GM23248 (cell line): Measurements from ENCODE around the gene RUNX1. TPM values are rescaled to one million over a fixed set of nuclear protein-coding genes. Genes with fewer than 3 reads are reported as not detected.

Experiments
- DNase-seq: peaks from one replicate; pipeline ENCODE4 v3.0.0-alpha.2; 2015
- H2AFZ ChIP-seq: fragments of 200-600 bp; sonication (generic); 2 replicates; pipeline ENCODE4 v1.6.1; 2016; ENCODE audit warnings: antibody characterized with exemption
- H3F3A ChIP-seq: fragments of 200-600 bp; sonication (generic); 2 replicates; pipeline ENCODE4 v1.6.1; 2016; ENCODE audit warnings: mild to moderate bottlenecking, antibody characterized with exemption, mixed run types; ENCODE audit not compliant: insufficient read depth
- H3K27ac ChIP-seq: fragments of 200-600 bp; sonication (generic); 2 replicates; pipeline ENCODE4 v1.5.1; 2016; ENCODE audit warnings: mild to moderate bottlenecking
- H3K27me3 ChIP-seq: fragments of 200-600 bp; sonication (generic); replicated peaks from 2 replicates; pipeline ENCODE4 v1.6.1; 2016; ENCODE audit warnings: mild to moderate bottlenecking; ENCODE audit not compliant: insufficient read depth
- H3K36me3 ChIP-seq: fragments of 200-600 bp; sonication (generic); 2 replicates; pipeline ENCODE4 v1.6.1; 2016; ENCODE audit warnings: low read depth, mild to moderate bottlenecking
- H3K4me1 ChIP-seq: fragments of 200-600 bp; sonication (generic); 2 replicates; pipeline ENCODE4 v1.6.1; 2016; ENCODE audit warnings: mild to moderate bottlenecking; ENCODE audit not compliant: insufficient read depth
- H3K4me2 ChIP-seq: fragments of 200-600 bp; sonication (generic); one replicate; pipeline ENCODE4 v1.6.1; 2016; ENCODE audit warnings: mild to moderate bottlenecking; ENCODE audit not compliant: unreplicated experiment
- H3K4me3 ChIP-seq: fragments of 200-600 bp; sonication (generic); 2 replicates; pipeline ENCODE4 v1.5.1; 2016; ENCODE audit warnings: mild to moderate bottlenecking
- H3K79me2 ChIP-seq: fragments of 200-600 bp; sonication (generic); 2 replicates; pipeline ENCODE4 v1.6.1; 2016; ENCODE audit warnings: mild to moderate bottlenecking; ENCODE audit not compliant: insufficient read depth
- H3K9ac ChIP-seq: fragments of 200-600 bp; sonication (generic); 2 replicates; pipeline ENCODE4 v1.6.1; 2016; ENCODE audit warnings: mild to moderate bottlenecking
- H3K9me2 ChIP-seq: fragments of 200-600 bp; sonication (generic); 2 replicates; pipeline ENCODE4 v1.6.1; 2016; ENCODE audit warnings: mixed run types, mild to moderate bottlenecking, moderate library complexity; ENCODE audit not compliant: insufficient read depth
- H3K9me3 ChIP-seq: fragments of 200-600 bp; sonication (generic); one replicate; pipeline ENCODE4 v1.6.1; 2017; ENCODE audit warnings: low read depth
- H4K20me1 ChIP-seq: fragments of 200-600 bp; sonication (generic); 2 replicates; pipeline ENCODE4 v1.6.0; 2016; ENCODE audit not compliant: insufficient read depth
- EZH2 ChIP-seq: fragments of 200-600 bp; sonication (generic); IDR thresholded peaks from 2 replicates; pipeline ENCODE4 v1.6.1; 2018; ENCODE audit warnings: antibody characterized with exemption, mild to moderate bottlenecking; ENCODE audit not compliant: insufficient read depth, poor library complexity, severe bottlenecking
- EZH2phosphoT487 ChIP-seq: fragments of 200-600 bp; sonication (generic); IDR thresholded peaks from 2 replicates; pipeline ENCODE4 v1.6.1; 2018; ENCODE audit warnings: antibody characterized with exemption, moderate library complexity, mild to moderate bottlenecking, low read depth; ENCODE audit not compliant: insufficient read depth
- WGBS, 2 experiments: methylation state at CpG; one replicate each; pipeline ENCODE4 v1.1.6; 2015 to 2017; ENCODE audit warnings: low lambda C conversion rate in 2 of 2, low coverage in 1 of 2; ENCODE audit errors: missing lambda C conversion rate in 2 of 2; 5-methylcytosine and 5-hydroxymethylcytosine counted together
- in situ Hi-C: fragments of 300-500 bp; cut with MboI; formaldehyde crosslinking; loops from 2 replicates; pipeline ENCODE4 v1.15.0; 2020
- polyA plus RNA-seq: library from polyadenylated mRNA; unstranded; fragments of >200 nt; fragmentation: Nextera tagmentation; extraction: Ambion mirVana; gene quantifications from 2 replicates; pipeline ENCODE4 v1.2.1, GENCODE V29; 2016
- total RNA-seq: library from RNA; depleted of rRNA; stranded (reverse); fragments of >200 nt; shearing (Covaris generic); gene quantifications from 2 replicates; pipeline ENCODE4 v1.2.3, GENCODE V29; 2014

Gene RUNX1
- total and polyA plus RNA-seq, 2 experiments from 2014 or later, result 21.3 to 32.6 TPM

DNA sequence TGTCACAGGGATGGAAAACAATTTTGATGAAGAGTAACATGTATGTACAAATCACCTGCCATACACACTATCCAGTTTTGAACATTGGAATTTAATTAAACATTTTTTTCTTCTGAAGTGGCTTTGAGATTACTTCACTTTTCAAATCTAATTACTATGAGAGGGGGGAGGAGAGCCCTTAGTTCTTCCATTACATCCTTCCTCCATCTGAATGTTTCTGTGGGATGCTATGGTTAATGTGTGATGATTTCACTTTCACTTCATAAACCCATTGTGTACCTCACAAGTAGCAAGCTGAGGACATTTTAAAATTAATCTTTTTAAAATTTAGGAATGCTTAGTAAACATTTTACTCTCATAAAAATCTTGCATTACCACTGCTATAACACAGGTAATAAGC is 156.9 kb downstream of the RUNX1 start:
- Histone ChIP-seq H3F3A (peaks cover 14% of the 10 kb centered on the region), H3K27ac (no peak overlapping the region), H3K9ac (no peak overlapping the region), H3K27me3 (no peaks in the 10 kb centered on the region), H3K4me2 (peak overlapping the region; percentile 83), H2AFZ (no peak overlapping the region), H3K4me1 (peaks cover 19% of the 10 kb centered on the region), H4K20me1 (no peaks in the 10 kb centered on the region), H3K9me3 (no peaks in the 10 kb centered on the region), H3K36me3 (no peaks in the 10 kb centered on the region), H3K9me2 (no peaks in the 10 kb centered on the region), H3K79me2 (peaks cover 19% of the 10 kb centered on the region), H3K4me3 (no peak overlapping the region)
- TF ChIP-seq EZH2, result no peak
- TF ChIP-seq EZH2phosphoT487, result no peak
- in situ Hi-C loops, result loop anchor here (10.0 to 25.0 kb wide), 5 partner anchors 153 to 1045 kb away; partner anchors contain the start of gene RUNX1
- no peak for DNase-seq

GRCh38 chr21:34891613-34891943 is 157.5 kb downstream of the RUNX1 start:
- no peaks in the 10 kb centered on the region for H3K9me3 ChIP-seq
- in situ Hi-C loops, result loop anchor here (10.0 to 25.0 kb wide), 5 partner anchors 153 to 1046 kb away; partner anchors contain the start of gene RUNX1
- H3K4me1 ChIP-seq, result peaks cover 19% of the 10 kb centered on the region
- no peaks in the 10 kb centered on the region for H3K36me3 ChIP-seq
- 87 to 91% methylated on average over 8 of the region's 8 CpGs for WGBS, 2 experiments
- peak overlapping the region; percentile 97 for H3K4me3 ChIP-seq
- H3K9me2 ChIP-seq, result no peaks in the 10 kb centered on the region
- peak overlapping the region; percentile 99 for H3K27ac ChIP-seq
- peaks cover 24% of the 10 kb centered on the region for H3K79me2 ChIP-seq
- peak overlapping the region; percentile 100 for H3K9ac ChIP-seq
- no peaks in the 10 kb centered on the region for H4K20me1 ChIP-seq
- peaks cover 14% of the 10 kb centered on the region for H3F3A ChIP-seq
- peak overlapping the region; percentile 83 for H3K4me2 ChIP-seq
- H2AFZ ChIP-seq, result peak overlapping the region; percentile 77
- no peaks in the 10 kb centered on the region for H3K27me3 ChIP-seq
- DNase-seq, result no peak
- TF ChIP-seq EZH2, result no peak
- no peak for TF ChIP-seq EZH2phosphoT487

DNA sequence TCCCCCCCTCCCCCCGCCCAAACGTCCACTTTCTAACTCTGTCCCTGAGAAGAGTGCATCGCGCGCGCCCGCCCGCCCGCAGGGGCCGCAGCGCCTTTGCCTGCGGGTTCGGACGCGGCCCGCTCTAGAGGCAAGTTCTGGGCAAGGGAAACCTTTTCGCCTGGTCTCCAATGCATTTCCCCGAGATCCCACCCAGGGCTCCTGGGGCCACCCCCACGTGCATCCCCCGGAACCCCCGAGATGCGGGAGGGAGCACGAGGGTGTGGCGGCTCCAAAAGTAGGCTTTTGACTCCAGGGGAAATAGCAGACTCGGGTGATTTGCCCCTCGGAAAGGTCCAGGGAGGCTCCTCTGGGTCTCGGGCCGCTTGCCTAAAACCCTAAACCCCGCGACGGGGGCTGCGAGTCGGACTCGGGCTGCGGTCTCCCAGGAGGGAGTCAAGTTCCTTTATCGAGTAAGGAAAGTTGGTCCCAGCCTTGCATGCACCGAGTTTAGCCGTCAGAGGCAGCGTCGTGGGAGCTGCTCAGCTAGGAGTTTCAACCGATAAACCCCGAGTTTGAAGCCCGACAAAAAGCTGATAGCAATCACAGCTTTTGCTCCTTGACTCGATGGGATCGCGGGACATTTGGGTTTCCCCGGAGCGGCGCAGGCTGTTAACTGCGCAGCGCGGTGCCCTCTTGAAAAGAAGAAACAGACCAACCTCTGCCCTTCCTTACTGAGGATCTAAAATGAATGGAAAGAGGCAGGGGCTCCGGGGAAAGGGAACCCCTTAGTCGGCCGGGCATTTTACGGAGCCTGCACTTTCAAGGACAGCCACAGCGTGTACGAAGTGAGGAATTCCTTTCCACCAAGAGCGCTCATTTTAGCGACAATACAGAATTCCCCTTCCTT is 158.1 kb downstream of the RUNX1 start:
- peak overlapping the region; percentile 83 for H3K4me2 ChIP-seq
- in situ Hi-C loops, result loop anchor here (10.0 to 25.0 kb wide), 5 partner anchors 154 to 1046 kb away; partner anchors contain the start of gene RUNX1
- peak overlapping the region; percentile 99 for H3K27ac ChIP-seq
- WGBS, 2 experiments, result 19 to 26% methylated on average over 47 to 60 of the region's 60 CpGs
- H3K79me2 ChIP-seq, result peaks cover 30% of the 10 kb centered on the region
- H4K20me1 ChIP-seq, result no peaks in the 10 kb centered on the region
- no peaks in the 10 kb centered on the region for H3K9me2 ChIP-seq
- peak overlapping the region; percentile 97 for H3K4me3 ChIP-seq
- DNase-seq, result peak; percentile 62
- H3K27me3 ChIP-seq, result no peaks in the 10 kb centered on the region
- peak overlapping the region; percentile 100 for H3K9ac ChIP-seq
- peaks cover 14% of the 10 kb centered on the region for H3F3A ChIP-seq
- no peaks in the 10 kb centered on the region for H3K36me3 ChIP-seq
- peak overlapping the region; percentile 77 for H2AFZ ChIP-seq
- TF ChIP-seq EZH2phosphoT487 (no peak), EZH2 (no peak)
- H3K4me1 ChIP-seq, result peaks cover 19% of the 10 kb centered on the region
- H3K9me3 ChIP-seq, result no peaks in the 10 kb centered on the region

DNA sequence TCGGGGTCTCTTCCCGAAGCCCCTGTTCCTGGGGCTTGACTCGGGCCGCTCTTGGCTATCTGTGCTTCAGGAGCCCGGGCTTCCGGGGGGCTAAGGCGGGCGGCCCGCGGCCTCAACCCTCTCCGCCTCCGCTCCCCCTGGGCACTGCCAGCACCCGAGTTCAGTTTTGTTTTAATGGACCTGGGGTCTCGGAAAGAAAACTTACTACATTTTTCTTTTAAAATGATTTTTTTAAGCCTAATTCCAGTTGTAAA is 158.7 kb downstream of the RUNX1 start:
- H3K4me1 ChIP-seq, result peaks cover 19% of the 10 kb centered on the region
- no peaks in the 10 kb centered on the region for H3K9me2 ChIP-seq
- peak overlapping the region; percentile 100 for H3K9ac ChIP-seq
- peaks cover 5% of the 10 kb centered on the region for H3K36me3 ChIP-seq
- H4K20me1 ChIP-seq, result no peaks in the 10 kb centered on the region
- H3K4me3 ChIP-seq, result peak overlapping the region; percentile 97
- H3K4me2 ChIP-seq, result peak overlapping the region; percentile 83
- H3K27me3 ChIP-seq, result no peaks in the 10 kb centered on the region
- no peak for DNase-seq
- peaks cover 19% of the 10 kb centered on the region for H3F3A ChIP-seq
- peak overlapping the region; percentile 99 for H3K27ac ChIP-seq
- in situ Hi-C loops, result loop anchor here (10.0 to 25.0 kb wide), 5 partner anchors 154 to 1047 kb away; partner anchors contain the start of gene RUNX1
- H2AFZ ChIP-seq, result peak overlapping the region; percentile 39
- WGBS, 2 experiments, result 20 to 23% methylated on average over 14 of the region's 14 CpGs
- H3K79me2 ChIP-seq, result peaks cover 36% of the 10 kb centered on the region
- TF ChIP-seq EZH2phosphoT487 (no peak), EZH2 (no peak)
- no peaks in the 10 kb centered on the region for H3K9me3 ChIP-seq
